ENCODE data around the gene MED12L. TPM values are rescaled to one million over a fixed set of nuclear protein-coding genes. Genes with fewer than 3 reads are reported as not detected.

MED12L gene
- total and polyA plus RNA-seq, 9 of the 15 experiments (the other 6 are each of a cell fraction or from before 2014, with no cell fraction given): not detected

- POLR2A ChIA-PET: no interaction called here
Measured at GRCh38 chr3:151428386-151428785, 342.9 kb downstream of the MED12L start.

GRCh38 chr3:151430821-151431484, 345.5 kb downstream of the MED12L start:
- no peak for FAIRE-seq
- in situ Hi-C loops (cut with MboI) (loop anchor here (10.0 kb wide), 1 partner anchor 484 kb away; no protein-coding TSS in a partner anchor), intact Hi-C loops (cut with micrococcal nuclease) (no loop called here)
- DNase-seq (ENCODE audit: extremely low read depth in 1 of 4, low spot score in 3 of 4): no peak
- Histone ChIP-seq H3K27me3 (ENCODE audit: control insufficient read depth in 2 of 2, insufficient read depth in 2 of 2, low read length in 2 of 2) (0 out of 5 replicates have a peak, but pooled peaks cover 0 to 5% of the 10 kb centered on the region in 2 experiments), H3K4me3 (no peak overlapping the region), H3K4me1 (replicated peaks in 1 of 2; ENCODE audit: control insufficient read depth in 2 of 2, insufficient read depth in 2 of 2, low read length in 2 of 2) (no peaks in the 10 kb centered on the region; a peak in 3 of 5 replicates), H3K27ac (ENCODE audit: extremely low read depth, low read depth, low read length) (no peak overlapping the region), H3K9ac (ENCODE audit: insufficient read depth in 1 of 2, low read depth in 2 of 2, low read length in 2 of 2) (no peak overlapping the region), H3K79me2 (ENCODE audit: control insufficient read depth, insufficient read depth, low read length) (no peaks in the 10 kb centered on the region), H3K9me3 (replicated peaks; ENCODE audit: control insufficient read depth, insufficient read depth, low read depth, low read length) (no peaks in the 10 kb centered on the region), H3K4me2 (ENCODE audit: insufficient read depth, low read length) (no peak overlapping the region), H4K20me1 (replicated peaks; ENCODE audit: control insufficient read depth, insufficient read depth, low read length) (no peaks in the 10 kb centered on the region), H3K36me3 (ENCODE audit: control insufficient read depth, insufficient read depth, low read length) (no peaks in the 10 kb centered on the region), H3K9me1 (ENCODE audit: control insufficient read depth, insufficient read depth, low read length) (no peaks in the 10 kb centered on the region), H2AFZ (ENCODE audit: low read depth, low read length) (no peak overlapping the region)
- ATAC-seq: no peak
- no TSS peak for BruUV-seq (replicated peaks)
- WGBS (ENCODE audit: insufficient coverage, low coverage, missing lambda C conversion rate): 8% methylated on average over 5 of the region's 5 CpGs
- POLR2A ChIA-PET: interaction anchor here (0.9 kb wide), 1 partner anchor 18 kb away, joined by 3 read pairs; no protein-coding TSS in a partner anchor
- CTCF ChIA-PET (ENCODE audit: low intra/inter-chr PET ratio): no interaction called here
- TF ChIP-seq ZNF695 (CRISPR knock-in tag; IDR thresholded peaks at IDR 0.05): no peak
- TF ChIP-seq SIRT6 (IDR thresholded peaks at IDR 0.05; ENCODE audit: low read depth, low read length): no peak
- no peak for TF ChIP-seq NR2C2 (CRISPR knock-in tag; IDR thresholded peaks at IDR 0.05)
- no peak for TF ChIP-seq NR2C2 (tag; IDR thresholded peaks at IDR 0.05)
- TF ChIP-seq SPI1 (IDR thresholded peaks at IDR 0.05; ENCODE audit: borderline replicate concordance, low read depth, low read length): no peak
- TF ChIP-seq MLLT1 (IDR thresholded peaks at IDR 0.05): no peak
- TF ChIP-seq NR3C1 (CRISPR knock-in tag; IDR thresholded peaks at IDR 0.05): no peak
- TF ChIP-seq SNIP1 (IDR thresholded peaks at IDR 0.05; ENCODE audit: low read depth): no peak
- no peak for TF ChIP-seq ZNF280B (CRISPR knock-in tag; IDR thresholded peaks at IDR 0.05)
- TF ChIP-seq MAZ (CRISPR knock-in tag; conservative IDR thresholded peaks at IDR 0.05 in 1 of 2, IDR thresholded peaks at IDR 0.05 in 1 of 2): no peak

More at GRCh38 chr3:151428386-151428785, 342.9 kb downstream of the MED12L start:
- TF ChIP-seq HNRNPUL1 (IDR thresholded peaks at IDR 0.05; ENCODE audit: low read length) (no peak), ZNF511 (CRISPR knock-in tag; IDR thresholded peaks at IDR 0.05) (no peak), ZNF77 (CRISPR knock-in tag; IDR thresholded peaks at IDR 0.05) (no peak)
- CTCF ChIA-PET (ENCODE audit: low intra/inter-chr PET ratio): no interaction called here
- Histone ChIP-seq H3K27me3 (ENCODE audit: control insufficient read depth in 2 of 2, insufficient read depth in 2 of 2, low read length in 2 of 2) (0 out of 5 replicates have a peak, but pooled peaks cover 0 to 5% of the 10 kb centered on the region in 2 experiments), H3K9ac (ENCODE audit: insufficient read depth in 1 of 2, low read depth in 2 of 2, low read length in 2 of 2) (no peak overlapping the region), H3K9me3 (replicated peaks; ENCODE audit: control insufficient read depth, insufficient read depth, low read depth, low read length) (no peaks in the 10 kb centered on the region), H3K79me2 (ENCODE audit: control insufficient read depth, insufficient read depth, low read length) (no peaks in the 10 kb centered on the region), H3K4me2 (ENCODE audit: insufficient read depth, low read length) (no peak overlapping the region), H3K27ac (ENCODE audit: extremely low read depth, low read depth, low read length) (no peak overlapping the region), H3K4me3 (no peak overlapping the region), H3K9me1 (ENCODE audit: control insufficient read depth, insufficient read depth, low read length) (no peaks in the 10 kb centered on the region), H3K4me1 (replicated peaks in 1 of 2; ENCODE audit: control insufficient read depth in 2 of 2, insufficient read depth in 2 of 2, low read length in 2 of 2) (no peaks in the 10 kb centered on the region; a peak in 3 of 5 replicates), H3K36me3 (ENCODE audit: control insufficient read depth, insufficient read depth, low read length) (no peaks in the 10 kb centered on the region), H2AFZ (ENCODE audit: low read depth, low read length) (no peak overlapping the region), H4K20me1 (replicated peaks; ENCODE audit: control insufficient read depth, insufficient read depth, low read length) (no peaks in the 10 kb centered on the region)
- in situ Hi-C loops (cut with MboI) (no loop called here), intact Hi-C loops (cut with micrococcal nuclease) (no loop called here)
- DNase-seq (ENCODE audit: extremely low read depth in 1 of 4, low spot score in 3 of 4) (no peak), ATAC-seq (no peak), FAIRE-seq (no peak)
- BruUV-seq (replicated peaks): no TSS peak
- WGBS (ENCODE audit: insufficient coverage, low coverage, missing lambda C conversion rate): 3% methylated on average over 2 of the region's 2 CpGs

Measured in K562 (cell line).